ENCODE measurements around the gene STMP1. TPM values are rescaled to one million over a fixed set of nuclear protein-coding genes. Genes with fewer than 3 reads are reported as not detected.

Gene STMP1
- total RNA-seq = 13.5 TPM

DNA sequence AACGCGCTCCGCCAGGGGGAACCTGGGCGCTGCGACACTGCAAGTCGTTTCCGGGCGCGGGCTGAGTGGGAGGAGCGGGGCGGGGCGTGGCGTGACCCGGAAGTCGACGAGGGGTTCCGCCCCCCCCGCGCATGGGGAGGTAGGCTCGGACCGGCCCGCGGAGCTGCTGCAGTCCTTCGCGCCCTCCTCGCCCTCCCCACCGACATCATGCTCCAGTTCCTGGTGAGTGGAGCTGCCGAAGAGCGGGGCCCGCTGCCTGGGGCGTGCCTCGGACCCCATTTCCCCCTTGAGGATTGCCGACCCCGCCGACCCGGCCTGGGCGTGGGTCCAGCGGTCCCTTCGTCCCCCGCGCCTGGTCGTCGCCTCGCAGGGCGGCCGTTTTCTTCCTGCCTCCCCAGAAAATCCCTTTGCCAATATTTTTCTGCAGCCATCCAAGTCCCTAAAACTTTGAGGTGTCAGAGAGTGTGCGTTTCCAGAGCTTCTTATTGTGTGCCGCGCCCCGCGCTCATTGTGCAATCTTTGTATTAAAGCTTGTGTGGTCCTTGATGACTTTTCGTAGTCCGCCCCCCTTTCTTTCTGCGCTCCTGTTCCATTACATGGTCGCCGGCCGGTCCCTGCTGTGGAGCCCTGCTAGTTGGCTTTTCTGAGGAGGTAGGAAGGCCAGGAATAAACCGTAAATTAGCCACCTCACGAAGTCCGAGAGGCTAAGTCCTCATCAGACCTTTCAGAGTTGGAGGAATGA is at the start of gene STMP1:
Gene STMP1 (plus strand): TSS at position 142 of the 742 bp plus-strand sequence.
- no peaks in the 10 kb centered on the region for H3K36me3 ChIP-seq
- TF ChIP-seq POLR2AphosphoS5 (IDR thresholded peaks at IDR 0.05; ENCODE audit: insufficient read depth in 1 of 2, low read depth in 1 of 2) = peak; percentile 87 to 98
- TF ChIP-seq POLR2A (IDR thresholded peaks at IDR 0.05) = peak in 1 of 2 donors; percentile 81
- TF ChIP-seq, protein P1, sequence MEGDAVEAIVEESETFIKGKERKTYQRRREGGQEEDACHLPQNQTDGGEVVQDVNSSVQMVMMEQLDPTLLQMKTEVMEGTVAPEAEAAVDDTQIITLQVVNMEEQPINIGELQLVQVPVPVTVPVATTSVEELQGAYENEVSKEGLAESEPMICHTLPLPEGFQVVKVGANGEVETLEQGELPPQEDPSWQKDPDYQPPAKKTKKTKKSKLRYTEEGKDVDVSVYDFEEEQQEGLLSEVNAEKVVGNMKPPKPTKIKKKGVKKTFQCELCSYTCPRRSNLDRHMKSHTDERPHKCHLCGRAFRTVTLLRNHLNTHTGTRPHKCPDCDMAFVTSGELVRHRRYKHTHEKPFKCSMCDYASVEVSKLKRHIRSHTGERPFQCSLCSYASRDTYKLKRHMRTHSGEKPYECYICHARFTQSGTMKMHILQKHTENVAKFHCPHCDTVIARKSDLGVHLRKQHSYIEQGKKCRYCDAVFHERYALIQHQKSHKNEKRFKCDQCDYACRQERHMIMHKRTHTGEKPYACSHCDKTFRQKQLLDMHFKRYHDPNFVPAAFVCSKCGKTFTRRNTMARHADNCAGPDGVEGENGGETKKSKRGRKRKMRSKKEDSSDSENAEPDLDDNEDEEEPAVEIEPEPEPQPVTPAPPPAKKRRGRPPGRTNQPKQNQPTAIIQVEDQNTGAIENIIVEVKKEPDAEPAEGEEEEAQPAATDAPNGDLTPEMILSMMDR (IDR thresholded peaks at IDR 0.05) = peak in 1 of 3 experiments; percentile 80
- no peaks in the 10 kb centered on the region for H3K27me3 ChIP-seq
- H3K9me3 ChIP-seq = no peaks in the 10 kb centered on the region
- intact Hi-C loops (cut with DNase I) = loop anchor here (10.0 kb wide), 1 partner anchor 342 kb away; no protein-coding TSS in a partner anchor
- peaks cover 30% of the 10 kb centered on the region for H3K4me1 ChIP-seq
- H3K27ac ChIP-seq = peak within 1 kb of the TSS; percentile 86
- peak in 1 of 2 donors; percentile 96 for DNase-seq (ENCODE audit: extremely low spot score in 2 of 2)
- peak within 1 kb of the TSS; percentile 91 to 96 for H3K4me3 ChIP-seq

DNA sequence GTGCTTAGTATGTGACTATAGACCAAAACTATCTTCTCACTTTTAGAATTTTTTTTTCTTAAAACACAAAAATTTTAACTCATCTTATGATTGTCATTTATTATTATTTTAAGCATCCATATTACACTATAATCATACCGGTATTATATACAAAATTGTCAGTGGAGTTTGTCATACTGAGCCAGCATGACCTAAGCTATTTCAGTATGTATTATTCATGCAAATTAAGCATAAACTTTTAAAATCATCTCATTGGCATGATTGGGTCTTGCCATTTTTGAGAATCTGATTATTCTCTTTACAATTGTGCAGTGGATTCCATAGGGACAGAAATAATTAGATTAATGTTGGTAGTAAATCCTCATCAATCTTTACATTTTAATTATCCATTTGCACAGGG is 46.2 kb upstream of the STMP1 start:
- no peaks in the 10 kb centered on the region for H3K27me3 ChIP-seq
- peaks cover 0 to 45% of the 10 kb centered on the region in 2 donors for H3K36me3 ChIP-seq

DNA sequence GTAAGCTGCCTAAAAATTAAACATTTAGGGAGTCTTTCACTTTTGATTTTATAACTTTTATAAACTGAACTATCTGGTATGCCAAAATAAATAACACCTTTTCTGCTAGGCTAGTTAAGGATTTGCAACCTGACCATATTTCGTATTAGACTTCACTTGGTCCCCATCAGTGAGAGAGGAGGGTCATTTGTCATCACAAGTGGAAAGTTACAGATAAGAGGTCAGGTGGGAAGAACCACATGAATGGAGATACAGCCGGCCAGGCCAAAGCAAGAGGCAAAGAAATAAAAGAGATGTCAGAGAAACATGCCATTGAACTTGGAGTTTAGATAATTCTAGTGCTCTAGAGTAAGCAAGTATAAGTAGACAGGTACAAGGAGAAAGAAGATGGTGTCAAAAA is 44.5 kb upstream of the STMP1 start:
- Histone ChIP-seq H3K36me3 (peaks cover 0 to 47% of the 10 kb centered on the region in 2 donors), H3K4me1 (no peaks in the 10 kb centered on the region), H3K4me3 (no peak overlapping the region), H3K27ac (no peak overlapping the region), H3K27me3 (no peaks in the 10 kb centered on the region), H3K9me3 (no peaks in the 10 kb centered on the region)
- no peak for TF ChIP-seq POLR2A (IDR thresholded peaks at IDR 0.05)
- TF ChIP-seq POLR2AphosphoS5 (IDR thresholded peaks at IDR 0.05; ENCODE audit: insufficient read depth in 1 of 2, low read depth in 1 of 2) = no peak
- TF ChIP-seq, protein P1 (IDR thresholded peaks at IDR 0.05) = no peak
- no peak for DNase-seq (ENCODE audit: extremely low spot score in 2 of 2)
- intact Hi-C loops (cut with DNase I) = no loop called here

More for the DNA sequence above, 46.2 kb upstream of the STMP1 start:
- intact Hi-C loops (cut with DNase I) = no loop called here
- TF ChIP-seq, protein P1 (IDR thresholded peaks at IDR 0.05) = no peak
- no peak for TF ChIP-seq POLR2A (IDR thresholded peaks at IDR 0.05)
- no peak for TF ChIP-seq POLR2AphosphoS5 (IDR thresholded peaks at IDR 0.05; ENCODE audit: insufficient read depth in 1 of 2, low read depth in 1 of 2)
- Histone ChIP-seq H3K27ac (no peak overlapping the region), H3K9me3 (no peaks in the 10 kb centered on the region), H3K4me3 (no peak overlapping the region), H3K4me1 (no peaks in the 10 kb centered on the region)
- DNase-seq (ENCODE audit: extremely low spot score in 2 of 2) = no peak

DNA sequence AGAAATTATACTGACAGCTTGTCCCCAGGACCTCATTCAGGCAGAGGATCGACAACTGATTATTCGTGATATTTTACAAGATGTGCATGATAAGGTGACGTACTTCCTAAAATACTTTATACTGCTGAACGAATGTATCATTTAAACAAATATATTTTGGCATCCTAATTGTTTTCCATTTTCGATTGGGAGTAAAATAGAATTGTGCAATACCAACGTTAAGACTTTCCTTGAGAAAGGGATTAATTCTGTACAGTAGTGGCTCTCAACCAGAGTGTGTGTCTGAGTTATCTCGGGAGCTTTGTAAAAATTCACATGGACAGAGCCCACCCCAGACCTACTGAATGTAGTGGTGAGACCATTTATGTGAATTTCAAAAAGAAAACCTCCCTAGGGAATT is 43.8 kb upstream of the STMP1 start:
- DNase-seq (ENCODE audit: extremely low spot score in 2 of 2) = no peak
- no peaks in the 10 kb centered on the region for H3K4me1 ChIP-seq
- H3K27ac ChIP-seq = no peak overlapping the region
- intact Hi-C loops (cut with DNase I) = no loop called here
- peaks cover 0 to 50% of the 10 kb centered on the region in 2 donors for H3K36me3 ChIP-seq
- TF ChIP-seq POLR2A (IDR thresholded peaks at IDR 0.05) (no peak), POLR2AphosphoS5 (IDR thresholded peaks at IDR 0.05; ENCODE audit: insufficient read depth in 1 of 2, low read depth in 1 of 2) (no peak)
- TF ChIP-seq, protein P1 (IDR thresholded peaks at IDR 0.05) = no peak
- no peaks in the 10 kb centered on the region for H3K27me3 ChIP-seq
- H3K9me3 ChIP-seq = no peaks in the 10 kb centered on the region
- no peak overlapping the region for H3K4me3 ChIP-seq

DNA sequence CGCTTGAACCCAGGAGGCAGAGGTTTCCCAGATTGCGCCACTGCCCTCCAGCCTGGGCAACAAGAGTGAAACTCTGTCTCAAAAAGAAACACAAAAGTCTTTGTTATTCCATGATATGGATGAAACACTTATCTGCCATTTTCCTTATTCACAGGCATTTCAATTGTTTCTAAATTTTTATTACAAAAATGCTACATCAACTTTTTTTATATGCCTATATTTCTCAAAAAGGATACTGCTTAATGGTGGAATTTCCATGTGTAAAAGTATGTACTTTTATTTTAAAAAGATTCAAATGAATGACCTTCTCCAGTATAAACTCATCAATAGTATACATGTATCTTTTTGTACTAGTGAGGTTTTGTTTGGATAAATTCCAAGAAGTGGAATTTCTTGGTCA is 41.9 kb upstream of the STMP1 start:
- H3K36me3 ChIP-seq = peaks cover 0 to 65% of the 10 kb centered on the region in 2 donors
- intact Hi-C loops (cut with DNase I) = no loop called here
- no peaks in the 10 kb centered on the region for H3K4me1 ChIP-seq
- no peaks in the 10 kb centered on the region for H3K9me3 ChIP-seq
- H3K27me3 ChIP-seq = no peaks in the 10 kb centered on the region
- TF ChIP-seq POLR2AphosphoS5 (IDR thresholded peaks at IDR 0.05; ENCODE audit: insufficient read depth in 1 of 2, low read depth in 1 of 2) = no peak
- TF ChIP-seq, protein P1 (IDR thresholded peaks at IDR 0.05) = no peak
- TF ChIP-seq POLR2A (IDR thresholded peaks at IDR 0.05) = no peak
- no peak overlapping the region for H3K27ac ChIP-seq
- no peak overlapping the region for H3K4me3 ChIP-seq
- DNase-seq (ENCODE audit: extremely low spot score in 2 of 2) = no peak

All from vagina (tissue), 2 donors.